GM12878 (cell line): ENCODE results near the gene NDUFA9. TPM values are rescaled to one million over a fixed set of nuclear protein-coding genes. Genes with fewer than 3 reads are reported as not detected.

ENCODE experiments used
- ATAC-seq: fragments of 200-7000 bp; cut with Tn5 transposase; 3 replicates; pipeline ENCODE4 v1.9.1; 2020; ENCODE audit warnings: mild to moderate bottlenecking, moderate library complexity
- BruUV-seq: library from RNA; stranded (reverse); fragments of 400-500 nt; replicated peaks from 2 replicates; lab custom pipeline; 2021; lab: Mats Ljungman, UMichigan
- CTCF ChIA-PET: fragments of 300-600 bp; sonication (Branson Sonifier 250); formaldehyde crosslinking; extraction: SDS; loops from one replicate; lab custom pipeline; 2021; ENCODE audit warnings: inconsistent platforms; lab: Yijun Ruan, JAX
- POLR2A ChIA-PET: fragments of 350-600 bp; formaldehyde crosslinking; extraction: SDS; loops from one replicate; lab custom pipeline; 2021; ENCODE audit warnings: inconsistent platforms; lab: Charles Lee
- RAD21 ChIA-PET: fragments of 300-600 bp; sonication (Branson Sonifier 250); formaldehyde crosslinking; loops from one replicate; lab custom pipeline; 2023; ENCODE audit warnings: antibody characterized with exemption; ENCODE audit not compliant: unreplicated experiment; lab: Charles Lee
- SMC1A ChIA-PET: fragments of 300-600 bp; sonication (Branson Sonifier 250); formaldehyde crosslinking; loops from one replicate; lab custom pipeline; 2023; ENCODE audit not compliant: unreplicated experiment, uncharacterized antibody; lab: Charles Lee
- DNase-seq: peaks from one replicate; pipeline ENCODE4 v3.0.0-alpha.2; 2011; ENCODE audit warnings: low read depth, low spot score
- FAIRE-seq: peaks from 3 replicates; lab custom pipeline; 2011; peaks lifted over from hg19 to GRCh38; lab: Jason Lieb, UNC
- H2AFZ ChIP-seq: 2 replicates; pipeline ENCODE4 v1.6.0; 2011; ENCODE audit warnings: low read depth, low read length, control low read depth; ENCODE audit not compliant: control insufficient read depth
- H3K27ac ChIP-seq: 2 replicates; pipeline ENCODE4 v1.5.1; 2011; ENCODE audit warnings: control low read depth; ENCODE audit not compliant: control insufficient read depth, insufficient read depth
- H3K27me3 ChIP-seq, 2 experiments: replicated peaks in 1 of 2; 2 replicates each; pipeline versions ENCODE4 v1.6.0 to v1.6.1; 2011; ENCODE audit warnings: low read length in 1 of 2; ENCODE audit not compliant: control insufficient read depth in 2 of 2, insufficient read depth in 2 of 2
- H3K36me3 ChIP-seq, 2 experiments: 2 replicates each; pipeline ENCODE4 v1.5.1; 2011; ENCODE audit warnings: low read length in 1 of 2; ENCODE audit not compliant: control insufficient read depth in 2 of 2, insufficient read depth in 2 of 2
- H3K4me1 ChIP-seq: 2 replicates; pipeline ENCODE4 v1.6.1; 2011; ENCODE audit warnings: mild to moderate bottlenecking, low read length, moderate library complexity, mixed read lengths; ENCODE audit not compliant: control insufficient read depth, insufficient read depth
- H3K4me2 ChIP-seq: 2 replicates; pipeline ENCODE4 v1.6.0; 2011; ENCODE audit warnings: control low read depth; ENCODE audit not compliant: control insufficient read depth, insufficient read depth
- H3K4me3 ChIP-seq: fragments of 200-600 bp; sonication (generic); 2 replicates; pipeline ENCODE4 v1.5.1; 2016
- H3K79me2 ChIP-seq: 2 replicates; pipeline ENCODE4 v1.6.0; 2011; ENCODE audit warnings: low read length; ENCODE audit not compliant: control insufficient read depth, insufficient read depth
- H3K9ac ChIP-seq: 2 replicates; pipeline ENCODE4 v1.8.0; 2011; ENCODE audit warnings: low read length, control low read depth, mixed read lengths; ENCODE audit not compliant: control insufficient read depth, insufficient read depth
- H3K9me3 ChIP-seq: replicated peaks from 3 replicates; pipeline ENCODE4 v1.5.1; 2011; ENCODE audit warnings: mild to moderate bottlenecking, low read length; ENCODE audit not compliant: control insufficient read depth, insufficient read depth
- H4K20me1 ChIP-seq: 2 replicates; pipeline ENCODE4 v1.6.0; 2011; ENCODE audit not compliant: control insufficient read depth, insufficient read depth
- ASH2L ChIP-seq: fragments of 300-600, 200-600 bp; sonication (generic); IDR thresholded peaks from 2 replicates; pipeline ENCODE4 v1.6.1; 2017; ENCODE audit warnings: low read depth, mild to moderate bottlenecking, borderline replicate concordance
- BCLAF1 ChIP-seq: fragments of 450-650 bp; IDR thresholded peaks from 2 replicates; pipeline ENCODE4 v1.6.1; 2017; ENCODE audit warnings: antibody characterized with exemption, mild to moderate bottlenecking, moderate library complexity
- CBX5 ChIP-seq: sonication (generic); IDR thresholded peaks from 2 replicates; pipeline ENCODE4 v1.6.1; 2016; ENCODE audit warnings: low read depth, moderate library complexity, mild to moderate bottlenecking, inconsistent platforms
- FOS ChIP-seq: IDR thresholded peaks from 3 replicates; pipeline ENCODE4 v1.6.1; 2011; ENCODE audit warnings: borderline replicate concordance; ENCODE audit not compliant: insufficient read length; ENCODE audit errors: extremely low read depth
- GABPA ChIP-seq: IDR thresholded peaks from 2 replicates; pipeline ENCODE4 v1.6.1; 2014; ENCODE audit warnings: antibody characterized with exemption, low read depth, mild to moderate bottlenecking, inconsistent platforms
- HCFC1 ChIP-seq: fragments of 150-350 bp; IDR thresholded peaks from 2 replicates; pipeline ENCODE4 v1.6.1; 2014; ENCODE audit warnings: low read length
- MTA2 ChIP-seq: fragments of 450-650 bp; IDR thresholded peaks from 2 replicates; pipeline ENCODE4 v1.6.1; 2016; ENCODE audit warnings: low read depth, mild to moderate bottlenecking, moderate library complexity
- MYB ChIP-seq: fragments of 150-350 bp; IDR thresholded peaks from 2 replicates; pipeline ENCODE4 v1.6.1; 2014; ENCODE audit warnings: mild to moderate bottlenecking, low read depth, low read length, borderline replicate concordance
- NR2F1 ChIP-seq: fragments of 450-650 bp; conservative IDR thresholded peaks from 2 replicates; pipeline ENCODE4 v1.6.1; 2017; ENCODE audit warnings: mild to moderate bottlenecking
- SMARCA5 ChIP-seq: fragments of 450-650 bp; IDR thresholded peaks from 2 replicates; pipeline ENCODE4 v1.6.1; 2017; ENCODE audit warnings: mild to moderate bottlenecking
- TAF1 ChIP-seq: IDR thresholded peaks from 2 replicates; pipeline ENCODE4 v1.6.1; 2011; ENCODE audit warnings: mild to moderate bottlenecking, low read depth, low read length, borderline replicate concordance
- YY1 ChIP-seq: IDR thresholded peaks from 2 replicates; pipeline ENCODE4 v1.6.1; 2011; ENCODE audit warnings: low read depth, mild to moderate bottlenecking, low read length
- WGBS: methylation state at CpG from one replicate; pipeline ENCODE4 v1.1.6; 2016; ENCODE audit warnings: low lambda C conversion rate; ENCODE audit not compliant: insufficient replicate concordance, insufficient coverage; ENCODE audit errors: missing lambda C conversion rate; 5-methylcytosine and 5-hydroxymethylcytosine counted together
- in situ Hi-C: fragments of 300-500 bp; cut with MboI; formaldehyde crosslinking; loops from 9 replicates; pipeline ENCODE4 v1.14.3; 2018; ENCODE audit warnings: mixed read lengths
- intact Hi-C: fragments of 100-400 bp; cut with micrococcal nuclease; formaldehyde crosslinking; loops from one replicate; pipeline ENCODE4 v1.14.2; 2022; ENCODE audit not compliant: unreplicated experiment
- polyA plus RNA-seq, 11 experiments: library from polyadenylated mRNA; depleted of rRNA in 4 of 11; unstranded in 6 of 11; stranded (reverse) in 5 of 11; fragments of >200 nt; fragmentation: Nextera tagmentation in 4 of 11; fragmentation: Illumina TruSeq in 1 of 11; extraction: Ambion mirVana in 4 of 11; extraction: Trizol in 1 of 11; gene quantifications; 1 replicate in 1 of 11; 2 replicates in 10 of 11; pipeline versions ENCODE4 v1.2.1 to v1.2.3, GENCODE V29; 2011 to 2016; ENCODE audit warnings: inconsistent platforms in 2 of 11, missing spikeins in 2 of 11, low read depth in 1 of 11
- total RNA-seq, 4 experiments: library from RNA; depleted of rRNA in 3 of 4; stranded (reverse); fragments of >200 nt in 3 of 4; fragmentation: Illumina TruSeq in 1 of 4; extraction: Trizol in 1 of 4; gene quantifications; 2 replicates each; pipeline versions ENCODE4 v1.2.1 to v1.2.3, GENCODE V29; 2013 to 2021

The NDUFA9 gene
- total and polyA plus RNA-seq, 10 of the 15 experiments (the other 5 are each of a cell fraction or from before 2014, with no cell fraction given), result 95.2 to 472 (median 151) TPM

- SMC1A ChIA-PET, result no interaction called here
- CTCF ChIA-PET, result no interaction called here
- Histone ChIP-seq H3K4me2 (no peak overlapping the region), H3K27ac (no peak overlapping the region), H3K36me3 (peaks cover 9 to 24% of the 10 kb centered on the region in 2 experiments), H2AFZ (no peak overlapping the region), H3K9me3 (no peaks in the 10 kb centered on the region), H3K4me1 (no peaks in the 10 kb centered on the region), H3K27me3 (no peaks in the 10 kb centered on the region), H4K20me1 (no peaks in the 10 kb centered on the region), H3K79me2 (no peaks in the 10 kb centered on the region), H3K9ac (no peak overlapping the region), H3K4me3 (no peak overlapping the region)
- in situ Hi-C loops (no loop called here), intact Hi-C loops (no loop called here)
- no TSS peak for BruUV-seq
- DNase-seq (no peak), ATAC-seq (no peak), FAIRE-seq (no peak)
- WGBS, result 98% methylated on average over 3 of the region's 3 CpGs
- TF ChIP-seq BCLAF1 (no peak), FOS (no peak), MYB (no peak), NR2F1 (no peak), YY1 (no peak), GABPA (no peak), HCFC1 (no peak), TAF1 (no peak), CBX5 (no peak), ASH2L (no peak), SMARCA5 (no peak), MTA2 (no peak)
- POLR2A ChIA-PET, result no interaction called here
- RAD21 ChIA-PET, result no interaction called here
Observed at GRCh38 chr12:4681732-4682131, 32.8 kb downstream of the NDUFA9 start.
